Gastroesophageal sphincter (tissue), 4 donors: ENCODE results near the gene LENG1. TPM values are rescaled to one million over a fixed set of nuclear protein-coding genes. Genes with fewer than 3 reads are reported as not detected.

Experiments
- ATAC-seq: fragments of 150-250 bp; one replicate; pipeline ENCODE4 v1.9.1; 2016; ENCODE audit warnings: mild to moderate bottlenecking, moderate library complexity
- H3K27ac ChIP-seq, 4 donors: fragments of 200-600 bp; sonication (generic) in 3 of 4; 1 replicate in 3 of 4; 2 replicates in 1 of 4; pipeline ENCODE4 v1.5.1; 2016 to 2019
- H3K27me3 ChIP-seq: fragments of 200-600 bp; sonication (generic); one replicate; pipeline ENCODE4 v1.5.1; 2019
- H3K36me3 ChIP-seq, 2 donors: fragments of 200-600 bp; sonication (generic); one replicate each; pipeline ENCODE4 v1.5.1; 2019; ENCODE audit warnings: control low read depth in 1 of 2
- H3K4me1 ChIP-seq, 3 donors: fragments of 200-600 bp; sonication (generic); 1 replicate in 2 of 3; 2 replicates in 1 of 3; pipeline ENCODE4 v1.5.1; 2016 to 2019; ENCODE audit warnings: control low read depth in 2 of 3
- H3K4me3 ChIP-seq, 2 donors: fragments of 200-600 bp; sonication (generic); one replicate each; pipeline ENCODE4 v1.5.1; 2019; ENCODE audit warnings: mild to moderate bottlenecking in 1 of 2, moderate library complexity in 1 of 2
- H3K9me3 ChIP-seq, 3 donors: fragments of 200-600 bp; sonication (generic); one replicate each; pipeline ENCODE4 v1.5.1; 2017 to 2019; ENCODE audit warnings: control low read depth in 2 of 3
- EP300 ChIP-seq: sonication (generic); formaldehyde crosslinking; IDR thresholded peaks from one replicate; pipeline ENCODE4 v1.6.1; 2017; ENCODE audit warnings: antibody characterized with exemption, mild to moderate bottlenecking
- POLR2A ChIP-seq, 2 donors: fragments of 450-650 bp; IDR thresholded peaks; one replicate each; pipeline ENCODE4 v1.6.1; 2017; ENCODE audit warnings: antibody characterized with exemption in 2 of 2, mild to moderate bottlenecking in 2 of 2, moderate library complexity in 1 of 2
- POLR2AphosphoS5 ChIP-seq: sonication (generic); formaldehyde crosslinking; IDR thresholded peaks from one replicate; pipeline ENCODE4 v1.6.1; 2017; ENCODE audit warnings: antibody characterized with exemption
- WGBS, 2 donors: methylation state at CpG; one replicate each; pipeline ENCODE4 v1.1.5; 2018; ENCODE audit warnings: low coverage in 1 of 2; 5-methylcytosine and 5-hydroxymethylcytosine counted together
- total RNA-seq, 4 donors: library from RNA; depleted of rRNA; stranded (reverse); fragments of >200 nt; gene quantifications; one replicate each; pipeline ENCODE4 v1.1.0, GENCODE V29; 2016
- TF ChIP-seq, protein P1 (sequence below), 4 experiments: fragments of 200-600 bp in 2 of 4; fragments of 450-650 bp in 2 of 4; sonication (generic) in 1 of 4; IDR thresholded peaks; one replicate each; pipeline ENCODE4 v1.5.1; 2017 to 2019; ENCODE audit warnings: antibody characterized with exemption in 4 of 4, mild to moderate bottlenecking in 2 of 4, moderate library complexity in 2 of 4

LENG1 gene
- total RNA-seq, 4 donors from 2014 or later, result 8.2 to 12.8 (median 11.1) TPM

DNA sequence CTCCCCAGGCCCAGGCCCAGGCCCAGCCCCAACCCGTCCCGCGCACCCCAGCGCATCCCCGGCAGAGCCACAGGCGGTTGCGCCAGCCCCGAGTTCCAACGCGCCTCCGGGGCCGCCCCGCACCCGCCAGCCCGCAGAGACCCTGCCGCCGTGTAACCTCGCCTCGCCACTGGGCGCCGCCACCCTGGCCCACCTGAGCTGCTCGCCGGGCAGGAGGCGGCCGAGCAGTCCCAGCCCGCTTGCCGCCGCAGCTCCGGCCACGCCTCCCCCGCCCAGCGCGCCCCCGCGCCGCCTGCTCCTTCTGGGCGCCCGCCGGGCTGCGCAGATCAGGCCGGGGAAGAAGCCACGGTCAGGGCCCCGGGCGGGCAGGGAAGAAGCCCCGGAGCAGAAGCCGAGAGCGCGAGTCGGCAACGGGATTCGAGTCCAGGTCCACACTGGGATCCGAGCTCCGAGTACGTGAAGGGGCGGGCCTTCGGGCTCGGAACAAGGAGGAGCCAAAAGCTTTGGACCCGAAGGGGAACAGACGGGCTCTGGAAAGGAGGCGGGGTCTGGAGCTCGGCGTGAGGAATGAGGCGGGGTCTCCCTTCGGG, 29.7 kb upstream of the LENG1 start, which contains the start of gene MBOAT7:
TSS of gene MBOAT7 (minus strand) at position 436 of the 590 bp plus-strand sequence. CDS start 1,072 bp downstream, outside the sequence.
- Histone ChIP-seq H3K4me3 (peak within 1 kb of the TSS; percentile 47 to 79), H3K27ac (peak within 1 kb of the TSS; percentile 79 to 100 (median 94)), H3K9me3 (no peaks in the 10 kb centered on the region), H3K27me3 (no peaks in the 10 kb centered on the region), H3K36me3 (peaks cover 0 to 25% of the 10 kb centered on the region in 2 donors), H3K4me1 (peaks cover 0 to 36% (median 17%) of the 10 kb centered on the region in 3 donors)
- WGBS, 2 donors, result no CpG with 5 or more reads among the region's 64 CpGs
- ATAC-seq, result peak; percentile 65
- peak in 1 of 2 donors; percentile 37 for TF ChIP-seq POLR2A (IDR thresholded peaks at IDR 0.05)
- TF ChIP-seq EP300, result no peak
- TF ChIP-seq POLR2AphosphoS5, result peak; percentile 29
- TF ChIP-seq, protein P1, sequence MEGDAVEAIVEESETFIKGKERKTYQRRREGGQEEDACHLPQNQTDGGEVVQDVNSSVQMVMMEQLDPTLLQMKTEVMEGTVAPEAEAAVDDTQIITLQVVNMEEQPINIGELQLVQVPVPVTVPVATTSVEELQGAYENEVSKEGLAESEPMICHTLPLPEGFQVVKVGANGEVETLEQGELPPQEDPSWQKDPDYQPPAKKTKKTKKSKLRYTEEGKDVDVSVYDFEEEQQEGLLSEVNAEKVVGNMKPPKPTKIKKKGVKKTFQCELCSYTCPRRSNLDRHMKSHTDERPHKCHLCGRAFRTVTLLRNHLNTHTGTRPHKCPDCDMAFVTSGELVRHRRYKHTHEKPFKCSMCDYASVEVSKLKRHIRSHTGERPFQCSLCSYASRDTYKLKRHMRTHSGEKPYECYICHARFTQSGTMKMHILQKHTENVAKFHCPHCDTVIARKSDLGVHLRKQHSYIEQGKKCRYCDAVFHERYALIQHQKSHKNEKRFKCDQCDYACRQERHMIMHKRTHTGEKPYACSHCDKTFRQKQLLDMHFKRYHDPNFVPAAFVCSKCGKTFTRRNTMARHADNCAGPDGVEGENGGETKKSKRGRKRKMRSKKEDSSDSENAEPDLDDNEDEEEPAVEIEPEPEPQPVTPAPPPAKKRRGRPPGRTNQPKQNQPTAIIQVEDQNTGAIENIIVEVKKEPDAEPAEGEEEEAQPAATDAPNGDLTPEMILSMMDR (IDR thresholded peaks at IDR 0.05), result peak in 3 of 4 experiments; percentile 54 to 60 (median 60)

DNA sequence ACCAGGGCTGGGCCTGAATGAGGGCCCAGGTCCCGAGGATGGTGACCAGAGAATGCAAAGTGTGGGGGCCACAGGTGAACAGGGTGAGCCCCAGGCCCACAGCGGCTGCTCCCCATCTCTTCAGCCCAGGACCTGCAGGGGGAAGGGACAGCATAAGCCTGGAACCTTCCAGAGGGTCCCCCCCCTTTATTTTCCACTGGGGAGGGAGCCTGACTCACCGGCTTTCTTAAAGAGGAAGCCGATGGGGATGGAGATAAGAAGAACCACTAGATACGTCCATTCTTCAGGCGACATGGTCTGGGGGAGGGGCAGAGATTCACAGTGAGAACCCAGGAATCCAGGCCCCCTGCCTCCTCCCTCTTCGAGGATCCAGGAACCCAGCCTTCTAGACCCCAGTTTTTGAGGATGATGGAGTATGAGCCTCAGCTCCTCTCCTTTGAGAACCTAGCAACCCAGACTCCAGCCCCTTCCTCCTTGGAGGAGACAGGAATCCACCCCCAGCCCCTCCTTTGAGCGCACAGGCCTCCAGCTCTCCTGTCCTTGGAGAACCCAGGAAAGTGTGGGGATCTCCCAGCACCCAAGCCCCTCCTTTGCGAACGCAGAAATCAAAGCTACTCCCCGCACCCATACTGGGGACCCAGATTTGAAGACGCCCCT, 28.8 kb upstream of the LENG1 start:
- Histone ChIP-seq H3K4me3 (peak overlapping the region; percentile 47 to 79), H3K36me3 (peaks cover 0 to 22% of the 10 kb centered on the region in 2 donors), H3K27me3 (no peaks in the 10 kb centered on the region), H3K4me1 (peaks cover 0 to 36% (median 17%) of the 10 kb centered on the region in 3 donors), H3K27ac (peak overlapping the region; percentile 75 to 100 (median 94)), H3K9me3 (no peaks in the 10 kb centered on the region)
- ATAC-seq, result no peak
- 25% methylated on average over 5 of the region's 12 CpGs; no CpG with 5 or more reads in 1 of the 2 donors for WGBS, 2 donors
- no peak for TF ChIP-seq POLR2A (IDR thresholded peaks at IDR 0.05)
- TF ChIP-seq, protein P1 (IDR thresholded peaks at IDR 0.05), result no peak
- no peak for TF ChIP-seq POLR2AphosphoS5
- TF ChIP-seq EP300, result no peak

DNA sequence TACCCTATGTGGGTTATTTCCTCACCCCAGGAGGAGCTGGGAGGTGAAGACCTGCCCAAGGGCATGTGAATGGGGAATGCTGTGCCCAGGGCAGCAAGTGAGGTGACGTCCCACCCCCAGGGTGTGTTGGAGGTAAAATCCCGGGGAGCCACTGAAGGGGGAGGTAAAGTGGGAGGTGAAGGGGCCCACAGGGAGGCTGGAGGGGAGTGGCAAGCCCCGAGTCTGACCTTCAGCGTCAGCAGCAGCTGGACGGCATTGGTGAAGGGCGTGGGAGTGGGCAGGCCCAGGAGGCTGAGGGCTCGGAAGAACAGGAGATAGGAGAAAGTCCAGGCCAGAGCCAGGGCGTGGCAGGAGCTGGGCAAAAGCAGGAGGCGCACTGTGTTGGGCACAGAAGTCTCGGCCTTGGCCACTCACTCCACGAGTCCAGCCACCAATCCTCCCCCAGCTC, 27.4 kb upstream of the LENG1 start:
- TF ChIP-seq POLR2AphosphoS5, result no peak
- TF ChIP-seq, protein P1 (IDR thresholded peaks at IDR 0.05), result no peak
- TF ChIP-seq POLR2A (IDR thresholded peaks at IDR 0.05), result no peak
- no peak for TF ChIP-seq EP300
- peaks cover 0 to 22% of the 10 kb centered on the region in 2 donors for H3K36me3 ChIP-seq
- no peak for ATAC-seq
- 85 to 93% methylated on average over 6 of the region's 11 CpGs for WGBS, 2 donors
- H3K4me3 ChIP-seq, result no peak overlapping the region
- no peaks in the 10 kb centered on the region for H3K9me3 ChIP-seq
- peaks cover 0 to 22% (median 12%) of the 10 kb centered on the region in 3 donors for H3K4me1 ChIP-seq
- H3K27me3 ChIP-seq, result no peaks in the 10 kb centered on the region
- no peak overlapping the region for H3K27ac ChIP-seq

DNA sequence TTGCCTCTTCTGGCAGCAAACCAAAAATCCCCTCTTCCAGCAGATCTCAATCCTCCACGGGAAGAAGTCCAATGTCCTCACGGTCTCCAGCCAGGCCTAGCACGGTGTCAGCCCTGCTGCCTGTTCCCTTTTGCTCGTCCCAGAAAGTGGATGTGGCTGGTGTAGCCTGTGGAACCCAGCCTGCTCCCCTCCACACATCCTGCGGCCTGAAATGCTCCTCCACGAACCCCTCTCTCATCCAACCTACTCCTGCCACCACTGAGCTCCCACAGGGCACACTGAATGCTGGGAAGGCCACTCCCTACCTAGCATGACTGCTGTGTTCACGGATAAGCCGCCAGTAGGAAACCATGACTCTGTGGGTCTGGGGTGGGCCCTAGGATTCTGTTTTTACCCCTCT, 26.8 kb upstream of the LENG1 start:
- no peak for ATAC-seq
- H3K4me1 ChIP-seq, result peaks cover 0 to 16% (median 7%) of the 10 kb centered on the region in 3 donors
- TF ChIP-seq, protein P1 (IDR thresholded peaks at IDR 0.05), result no peak
- TF ChIP-seq POLR2AphosphoS5 (no peak), EP300 (no peak), POLR2A (IDR thresholded peaks at IDR 0.05) (no peak)
- H3K9me3 ChIP-seq, result no peaks in the 10 kb centered on the region
- no peaks in the 10 kb centered on the region for H3K27me3 ChIP-seq
- no peak overlapping the region for H3K4me3 ChIP-seq
- WGBS, 2 donors, result 82 to 89% methylated on average over 5 to 8 of the region's 8 CpGs
- no peak overlapping the region for H3K27ac ChIP-seq
- peaks cover 0 to 23% of the 10 kb centered on the region in 2 donors for H3K36me3 ChIP-seq
